PC-9 (cell line): Measurements from ENCODE around the gene GIGYF1. TPM values are rescaled to one million over a fixed set of nuclear protein-coding genes. Genes with fewer than 3 reads are reported as not detected.

ENCODE experiments used
- BruUV-seq: library from RNA; stranded (reverse); fragments of 400-500 nt; replicated peaks from 2 replicates; lab custom pipeline; 2021; lab: Mats Ljungman, UMichigan
- CTCF ChIA-PET: fragments of 300-600 bp; sonication (Branson Sonifier 250); formaldehyde crosslinking; loops from one replicate; lab custom pipeline; 2022; ENCODE audit warnings: antibody characterized with exemption; lab: Charles Lee
- POLR2A ChIA-PET: fragments of 300-600 bp; sonication (Branson Sonifier 250); formaldehyde crosslinking; loops from one replicate; lab custom pipeline; 2022; ENCODE audit warnings: antibody characterized with exemption; ENCODE audit not compliant: unreplicated experiment; lab: Charles Lee
- DNase-seq, 2 experiments: peaks; one replicate each; pipeline versions ENCODE4 v3.0.0 to v3.0.0-alpha.2; 2015 to 2022; ENCODE audit warnings: mixed read lengths in 1 of 2
- H2AFZ ChIP-seq: fragments of 200-600 bp; sonication (generic); 2 replicates; pipeline ENCODE4 v1.8.1; 2017; ENCODE audit warnings: antibody characterized with exemption
- H3F3A ChIP-seq: fragments of 200-600 bp; sonication (generic); 2 replicates; pipeline ENCODE4 v1.8.1; 2017; ENCODE audit warnings: antibody characterized with exemption, mild to moderate bottlenecking, low read depth; ENCODE audit not compliant: insufficient read depth
- H3K27ac ChIP-seq: fragments of 200-600 bp; sonication (generic); 2 replicates; pipeline ENCODE4 v1.6.1; 2016; ENCODE audit warnings: mixed run types
- H3K27me3 ChIP-seq: fragments of 200-600 bp; sonication (generic); 2 replicates; pipeline ENCODE4 v1.6.1; 2016; ENCODE audit warnings: low read depth, mixed run types; ENCODE audit not compliant: insufficient read depth
- H3K36me3 ChIP-seq: fragments of 200-600 bp; sonication (generic); 2 replicates; pipeline ENCODE4 v1.6.1; 2016; ENCODE audit warnings: low read depth, mixed run types
- H3K4me1 ChIP-seq: fragments of 200-600 bp; sonication (generic); replicated peaks from 2 replicates; pipeline ENCODE4 v1.6.1; 2016; ENCODE audit warnings: mixed run types; ENCODE audit not compliant: insufficient read depth
- H3K4me2 ChIP-seq: fragments of 200-600 bp; sonication (generic); 2 replicates; pipeline ENCODE4 v1.6.1; 2017; ENCODE audit warnings: mixed run types
- H3K4me3 ChIP-seq: fragments of 200-600 bp; sonication (generic); 2 replicates; pipeline ENCODE4 v1.6.1; 2016; ENCODE audit warnings: mixed run types
- H3K79me2 ChIP-seq: fragments of 200-600 bp; sonication (generic); 2 replicates; pipeline ENCODE4 v1.6.1; 2017; ENCODE audit warnings: low read depth, mixed run types
- H3K9me2 ChIP-seq: fragments of 200-600 bp; sonication (generic); 2 replicates; pipeline ENCODE4 v1.8.1; 2017; ENCODE audit warnings: mild to moderate bottlenecking; ENCODE audit not compliant: insufficient read depth
- H3K9me3 ChIP-seq: fragments of 200-600 bp; sonication (generic); 2 replicates; pipeline ENCODE4 v1.8.1; 2016; ENCODE audit warnings: low read depth; ENCODE audit not compliant: insufficient read depth
- H4K20me1 ChIP-seq: fragments of 200-600 bp; sonication (generic); 2 replicates; pipeline ENCODE4 v1.8.1; 2017; ENCODE audit not compliant: insufficient read depth
- EZH2 ChIP-seq: fragments of 200-600 bp; sonication (generic); IDR thresholded peaks from 2 replicates; pipeline ENCODE4 v1.8.0; 2017; ENCODE audit warnings: antibody characterized with exemption, low read depth
- intact Hi-C: fragments of 100-400 bp; cut with micrococcal nuclease; formaldehyde crosslinking; loops from one replicate; pipeline ENCODE4 v1.10.0; 2022; ENCODE audit not compliant: unreplicated experiment
- total RNA-seq: library from RNA; stranded (reverse); gene quantifications from 2 replicates; pipeline ENCODE4 v1.2.3, GENCODE V29; 2021
- TF ChIP-seq, protein P1 (sequence below): fragments of 200-600 bp; sonication (generic); conservative IDR thresholded peaks from 2 replicates; pipeline ENCODE4 v1.6.1; 2017; ENCODE audit warnings: mixed run types, antibody characterized with exemption, mild to moderate bottlenecking, moderate library complexity

Gene GIGYF1
- total RNA-seq, 1 experiment from 2014 or later, result 55.1 TPM

- intact Hi-C loops, result no loop called here
- TSS peak; percentile 8 for BruUV-seq
Measured at GRCh38 chr7:100678291-100678984, 15.6 kb downstream of the GIGYF1 start.

GRCh38 chr7:100677308-100678267 is 16.5 kb downstream of the GIGYF1 start:
- POLR2A ChIA-PET, result interaction anchor here (0.6 kb wide), 1 partner anchor 400 kb away, joined by 4 read pairs; no protein-coding TSS in a partner anchor
- H3K4me1 ChIP-seq, result no peaks in the 10 kb centered on the region; the same call in 1 of the 2 replicates
- peaks cover 43% of the 10 kb centered on the region for H4K20me1 ChIP-seq

More at GRCh38 chr7:100678291-100678984, 15.6 kb downstream of the GIGYF1 start:
- Histone ChIP-seq H3K36me3 (peaks cover 13% of the 10 kb centered on the region; the same call in 1 of the 2 replicates), H3K4me2 (no peak overlapping the region), H2AFZ (no peak overlapping the region), H3K9me2 (no peaks in the 10 kb centered on the region), H3K27ac (no peak overlapping the region), H3F3A (peaks cover 21% of the 10 kb centered on the region; the same call in 1 of the 2 replicates), H3K4me3 (no peak overlapping the region), H3K27me3 (no peaks in the 10 kb centered on the region), H3K9me3 (no peaks in the 10 kb centered on the region), H4K20me1 (peaks cover 43% of the 10 kb centered on the region), H3K79me2 (peaks cover 24% of the 10 kb centered on the region), H3K4me1 (no peaks in the 10 kb centered on the region; the same call in 1 of the 2 replicates)
- POLR2A ChIA-PET, result interaction anchor here (0.6 kb wide), 1 partner anchor 158 kb away, joined by 6 read pairs; no protein-coding TSS in a partner anchor
- CTCF ChIA-PET, result interaction anchor here (0.5 kb wide), 1 partner anchor 40 kb away, joined by 3 read pairs; no protein-coding TSS in a partner anchor
- no peak for TF ChIP-seq EZH2
- TF ChIP-seq, protein P1, sequence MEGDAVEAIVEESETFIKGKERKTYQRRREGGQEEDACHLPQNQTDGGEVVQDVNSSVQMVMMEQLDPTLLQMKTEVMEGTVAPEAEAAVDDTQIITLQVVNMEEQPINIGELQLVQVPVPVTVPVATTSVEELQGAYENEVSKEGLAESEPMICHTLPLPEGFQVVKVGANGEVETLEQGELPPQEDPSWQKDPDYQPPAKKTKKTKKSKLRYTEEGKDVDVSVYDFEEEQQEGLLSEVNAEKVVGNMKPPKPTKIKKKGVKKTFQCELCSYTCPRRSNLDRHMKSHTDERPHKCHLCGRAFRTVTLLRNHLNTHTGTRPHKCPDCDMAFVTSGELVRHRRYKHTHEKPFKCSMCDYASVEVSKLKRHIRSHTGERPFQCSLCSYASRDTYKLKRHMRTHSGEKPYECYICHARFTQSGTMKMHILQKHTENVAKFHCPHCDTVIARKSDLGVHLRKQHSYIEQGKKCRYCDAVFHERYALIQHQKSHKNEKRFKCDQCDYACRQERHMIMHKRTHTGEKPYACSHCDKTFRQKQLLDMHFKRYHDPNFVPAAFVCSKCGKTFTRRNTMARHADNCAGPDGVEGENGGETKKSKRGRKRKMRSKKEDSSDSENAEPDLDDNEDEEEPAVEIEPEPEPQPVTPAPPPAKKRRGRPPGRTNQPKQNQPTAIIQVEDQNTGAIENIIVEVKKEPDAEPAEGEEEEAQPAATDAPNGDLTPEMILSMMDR, result no peak
- DNase-seq, result no peak

More at GRCh38 chr7:100677308-100678267, 16.5 kb downstream of the GIGYF1 start:
- Histone ChIP-seq H3K9me3 (no peaks in the 10 kb centered on the region), H3K79me2 (peaks cover 24% of the 10 kb centered on the region), H3K36me3 (peaks cover 13% of the 10 kb centered on the region; the same call in 1 of the 2 replicates), H2AFZ (no peak overlapping the region), H3K27ac (no peak overlapping the region), H3K27me3 (no peaks in the 10 kb centered on the region), H3F3A (peaks cover 21% of the 10 kb centered on the region; the same call in 1 of the 2 replicates), H3K4me2 (no peak overlapping the region), H3K4me3 (no peak overlapping the region), H3K9me2 (no peaks in the 10 kb centered on the region)
- DNase-seq, result no peak
- intact Hi-C loops, result no loop called here
- CTCF ChIA-PET, result interaction anchor here (0.5 to 0.6 kb wide), 2 partner anchors 39 to 197 kb away, joined by 3 to 12 read pairs; partner anchors contain the start of gene SRRT
- no peak for TF ChIP-seq EZH2
- TF ChIP-seq, protein P1, result no peak
- BruUV-seq, result no TSS peak
